DOHH2 (cell line): ENCODE data around the gene ROBO1.

Experiments used
- H3F3A ChIP-seq: fragments of 200-600 bp; sonication (generic), shearing (Covaris generic); 2 replicates; pipeline ENCODE4 v1.6.0; 2016; ENCODE audit warnings: antibody characterized with exemption, mild to moderate bottlenecking; ENCODE audit not compliant: control insufficient read depth, insufficient read depth
- H3K27ac ChIP-seq: fragments of 200-600 bp; sonication (generic); 2 replicates; pipeline ENCODE4 v1.5.1; 2014; ENCODE audit warnings: low read depth, mild to moderate bottlenecking, low read length, moderate library complexity
- H3K27me3 ChIP-seq: fragments of 200-600 bp; sonication (generic); 2 replicates; pipeline ENCODE4 v1.6.1; 2014; ENCODE audit warnings: mild to moderate bottlenecking, low read length, mixed read lengths; ENCODE audit not compliant: control insufficient read depth
- H3K36me3 ChIP-seq: fragments of 200-600 bp; sonication (generic); 2 replicates; pipeline ENCODE4 v1.6.1; 2014; ENCODE audit warnings: mild to moderate bottlenecking, low read length, moderate library complexity, mixed read lengths; ENCODE audit not compliant: control insufficient read depth
- H3K4me1 ChIP-seq: fragments of 200-600 bp; sonication (generic); 2 replicates; pipeline ENCODE4 v1.6.1; 2014; ENCODE audit warnings: mild to moderate bottlenecking, low read length, mixed read lengths; ENCODE audit not compliant: control insufficient read depth
- H3K4me2 ChIP-seq: fragments of 200-600 bp; sonication (generic); 2 replicates; pipeline ENCODE4 v1.6.0; 2014; ENCODE audit warnings: mild to moderate bottlenecking, low read length, moderate library complexity
- H3K4me3 ChIP-seq: fragments of 200-600 bp; sonication (generic); 2 replicates; pipeline ENCODE4 v1.5.1; 2014; ENCODE audit warnings: mild to moderate bottlenecking, low read length, mixed read lengths
- H3K79me2 ChIP-seq: fragments of 200-600 bp; sonication (generic); 2 replicates; pipeline ENCODE4 v1.6.1; 2014; ENCODE audit warnings: mild to moderate bottlenecking, low read length, mixed read lengths; ENCODE audit not compliant: control insufficient read depth
- H3K9me2 ChIP-seq: fragments of 200-600 bp; sonication (generic); replicated peaks from 2 replicates; pipeline ENCODE4 v1.6.1; 2014; ENCODE audit warnings: mild to moderate bottlenecking, low read length, mixed read lengths; ENCODE audit not compliant: control insufficient read depth
- H3K9me3 ChIP-seq: fragments of 200-600 bp; sonication (generic); 2 replicates; pipeline ENCODE4 v1.6.1; 2014; ENCODE audit warnings: antibody characterized with exemption, low read length, mixed read lengths; ENCODE audit not compliant: control insufficient read depth, insufficient read depth
- H4K20me1 ChIP-seq: fragments of 200-600 bp; sonication (generic); 2 replicates; pipeline ENCODE4 v1.6.0; 2014; ENCODE audit warnings: low read depth, mild to moderate bottlenecking, antibody characterized with exemption, low read length, moderate library complexity; ENCODE audit not compliant: control insufficient read depth, insufficient read depth
- EZH2phosphoT487 ChIP-seq: fragments of 200-600 bp; sonication (generic); IDR thresholded peaks from 2 replicates; pipeline ENCODE4 v1.6.1; 2017; ENCODE audit warnings: borderline replicate concordance, mild to moderate bottlenecking, antibody characterized with exemption, low read length, moderate library complexity, mixed read lengths
- TF ChIP-seq, protein P1 (sequence below): fragments of 200-600 bp; sonication (generic); IDR thresholded peaks from one replicate; pipeline ENCODE4 v1.5.1; 2014; ENCODE audit warnings: antibody characterized with exemption, mild to moderate bottlenecking, low read depth, low read length; ENCODE audit not compliant: poor library complexity, severe bottlenecking

ROBO1 gene

GRCh38 chr3:79661896-79662295 is 105.9 kb downstream of the ROBO1 start:
- Histone ChIP-seq H3K9me3 (0 out of 2 replicates have a peak, but pooled peaks cover 2% of the 10 kb centered on the region), H3K27me3 (no peaks in the 10 kb centered on the region), H3K79me2 (no peaks in the 10 kb centered on the region), H3K36me3 (no peaks in the 10 kb centered on the region), H3K4me2 (no peak overlapping the region), H3K27ac (no peak overlapping the region), H3K4me1 (no peaks in the 10 kb centered on the region), H3K4me3 (no peak overlapping the region), H3K9me2 (no peaks in the 10 kb centered on the region), H4K20me1 (no peaks in the 10 kb centered on the region), H3F3A (no peaks in the 10 kb centered on the region)
- TF ChIP-seq EZH2phosphoT487, result no peak
- TF ChIP-seq, protein P1, sequence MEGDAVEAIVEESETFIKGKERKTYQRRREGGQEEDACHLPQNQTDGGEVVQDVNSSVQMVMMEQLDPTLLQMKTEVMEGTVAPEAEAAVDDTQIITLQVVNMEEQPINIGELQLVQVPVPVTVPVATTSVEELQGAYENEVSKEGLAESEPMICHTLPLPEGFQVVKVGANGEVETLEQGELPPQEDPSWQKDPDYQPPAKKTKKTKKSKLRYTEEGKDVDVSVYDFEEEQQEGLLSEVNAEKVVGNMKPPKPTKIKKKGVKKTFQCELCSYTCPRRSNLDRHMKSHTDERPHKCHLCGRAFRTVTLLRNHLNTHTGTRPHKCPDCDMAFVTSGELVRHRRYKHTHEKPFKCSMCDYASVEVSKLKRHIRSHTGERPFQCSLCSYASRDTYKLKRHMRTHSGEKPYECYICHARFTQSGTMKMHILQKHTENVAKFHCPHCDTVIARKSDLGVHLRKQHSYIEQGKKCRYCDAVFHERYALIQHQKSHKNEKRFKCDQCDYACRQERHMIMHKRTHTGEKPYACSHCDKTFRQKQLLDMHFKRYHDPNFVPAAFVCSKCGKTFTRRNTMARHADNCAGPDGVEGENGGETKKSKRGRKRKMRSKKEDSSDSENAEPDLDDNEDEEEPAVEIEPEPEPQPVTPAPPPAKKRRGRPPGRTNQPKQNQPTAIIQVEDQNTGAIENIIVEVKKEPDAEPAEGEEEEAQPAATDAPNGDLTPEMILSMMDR, result no peak

- no peak overlapping the region for H3K4me3 ChIP-seq
- H3K9me2 ChIP-seq, result no peaks in the 10 kb centered on the region
- H3K27ac ChIP-seq, result no peak overlapping the region
- no peak overlapping the region for H3K4me2 ChIP-seq
- no peaks in the 10 kb centered on the region for H3K79me2 ChIP-seq
- H3F3A ChIP-seq, result no peaks in the 10 kb centered on the region
- no peaks in the 10 kb centered on the region for H3K27me3 ChIP-seq
- TF ChIP-seq, protein P1, result no peak
- TF ChIP-seq EZH2phosphoT487, result no peak
- no peaks in the 10 kb centered on the region for H3K4me1 ChIP-seq
- no peaks in the 10 kb centered on the region for H3K9me3 ChIP-seq
- H3K36me3 ChIP-seq, result no peaks in the 10 kb centered on the region
- H4K20me1 ChIP-seq, result no peaks in the 10 kb centered on the region
These were observed 110.7 kb downstream of the ROBO1 start for GRCh38 chr3:79657076-79657475.

DNA sequence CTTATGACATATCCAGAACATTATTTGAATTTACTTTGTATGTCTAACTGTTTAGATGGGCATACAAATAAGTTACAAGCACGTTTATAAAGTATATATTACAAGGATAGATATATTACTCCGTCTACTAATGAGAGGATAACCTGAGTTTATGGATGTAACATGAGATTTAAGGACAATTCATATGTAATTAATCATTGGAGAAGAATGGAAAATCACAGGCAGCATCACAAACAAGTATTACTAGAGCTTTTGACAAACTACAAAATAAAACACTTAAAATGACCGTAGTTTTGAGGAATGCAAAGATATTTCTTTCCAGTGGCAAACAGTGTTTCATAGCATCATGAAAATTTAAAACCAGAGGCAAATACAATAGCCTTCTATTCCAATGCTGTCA is 113.8 kb downstream of the ROBO1 start:
- no peak for TF ChIP-seq EZH2phosphoT487
- TF ChIP-seq, protein P1, result no peak
- Histone ChIP-seq H3K27ac (no peak overlapping the region), H3K9me3 (no peaks in the 10 kb centered on the region), H3K4me1 (no peaks in the 10 kb centered on the region), H3K9me2 (no peaks in the 10 kb centered on the region), H3K36me3 (no peaks in the 10 kb centered on the region), H3F3A (no peaks in the 10 kb centered on the region), H3K27me3 (no peaks in the 10 kb centered on the region), H4K20me1 (no peaks in the 10 kb centered on the region), H3K4me2 (no peak overlapping the region), H3K79me2 (no peaks in the 10 kb centered on the region), H3K4me3 (no peak overlapping the region)
